Left ventricle myocardium superior (tissue), 1 donor: ENCODE measurements around the gene NFU1. TPM values are rescaled to one million over a fixed set of nuclear protein-coding genes. Genes with fewer than 3 reads are reported as not detected.

ENCODE experiments used
- ATAC-seq: fragments of 200-7000 bp; cut with Tn5 transposase; one replicate; pipeline ENCODE4 v1.9.1; 2020; ENCODE audit warnings: mild to moderate bottlenecking, moderate library complexity
- DNase-seq: peaks from one replicate; pipeline ENCODE4 v3.0.0-alpha.2; 2020
- intact Hi-C: fragments of 100-400 bp; cut with micrococcal nuclease; formaldehyde crosslinking; loops from one replicate; pipeline ENCODE4 v1.11.0; 2022
- long read RNA-seq: library from polyadenylated mRNA; unstranded; transcript quantifications from one replicate; pipeline ENCODE4 v2.0.0, GENCODE V29; 2021
- total RNA-seq: library from RNA; stranded (reverse); fragmentation: NEBNext Ultra II Directional; extraction: Animal tissue kit (Norgen Biotek cat#: 25700); gene quantifications from one replicate; pipeline ENCODE4 v1.2.1, GENCODE V29; 2021
- donor health status: DM: no; HTN: yes; CAD: no; lungs with severe emphysema.

The NFU1 gene
- total RNA-seq, result 117 TPM
- long read RNA-seq, transcript NFU1-203 (8 exons, 1,467 nt), result major isoform, 20 of 30 reads
- long read RNA-seq, partial matches to known transcripts, result 5 of 30 reads
- long read RNA-seq, other reads (novel, unspliced or antisense), result 4 of 30 reads

- ATAC-seq, result peak; percentile 98
- intact Hi-C loops, result no loop called here
- peak; percentile 97 for DNase-seq
Measured at GRCh38 chr2:69436938-69437750, at the start of gene NFU1. TSS of gene NFU1 (minus strand) at chr2:69437435. CDS start at chr2:69437422, 13 bp downstream.

DNA sequence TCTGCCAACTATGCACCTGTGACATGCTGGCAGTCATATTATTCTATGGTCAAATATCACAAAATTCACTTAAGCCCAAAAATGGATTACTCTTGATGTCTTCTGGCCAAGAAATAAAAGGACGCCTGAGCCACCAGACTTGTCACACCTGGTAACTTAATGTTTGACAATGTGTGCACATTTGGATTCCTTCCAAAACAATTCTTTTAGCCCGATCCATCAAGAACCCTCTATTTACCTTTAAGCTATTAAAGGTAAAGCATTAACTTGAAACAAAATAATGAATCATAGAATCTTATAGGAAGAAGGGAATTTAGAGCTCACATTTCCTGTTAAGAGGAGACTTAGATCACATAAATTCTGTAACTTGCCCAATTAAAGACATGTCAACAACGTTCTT is 46.5 kb upstream of the NFU1 start:
- ATAC-seq (no peak), DNase-seq (no peak)
- intact Hi-C loops, result no loop called here

GRCh38 chr2:69483024-69483423 is 45.8 kb upstream of the NFU1 start:
- ATAC-seq (no peak), DNase-seq (no peak)
- intact Hi-C loops, result no loop called here

DNA sequence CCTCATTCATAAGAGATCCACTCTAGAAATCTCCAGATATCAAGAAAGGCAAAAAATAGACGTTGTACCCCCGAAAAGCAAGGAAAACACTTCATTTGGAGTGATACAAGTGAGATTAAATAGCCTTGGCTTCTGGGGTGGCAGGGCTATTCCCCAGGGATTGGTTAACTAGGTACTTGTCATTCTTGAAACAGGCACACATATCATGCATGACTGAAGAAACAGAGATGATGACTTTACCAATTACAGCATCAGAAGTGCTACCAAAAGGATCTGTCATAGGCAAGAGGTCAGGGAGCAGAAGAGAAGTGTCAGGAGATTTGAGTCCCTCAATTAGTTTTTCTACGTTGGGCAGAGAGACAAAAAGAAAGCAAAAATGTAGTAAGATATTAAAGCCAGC is 45.2 kb upstream of the NFU1 start:
- intact Hi-C loops, result no loop called here
- DNase-seq, result no peak
- no peak for ATAC-seq

GRCh38 chr2:69481421-69481820 is 44.2 kb upstream of the NFU1 start:
- DNase-seq (no peak), ATAC-seq (no peak)
- intact Hi-C loops, result no loop called here

- DNase-seq (no peak), ATAC-seq (no peak)
- intact Hi-C loops, result no loop called here
Measured at GRCh38 chr2:69477627-69478026, 40.4 kb upstream of the NFU1 start.

- intact Hi-C loops, result no loop called here
- ATAC-seq, result no peak
- DNase-seq, result no peak
Measured at GRCh38 chr2:69474688-69475087, 37.5 kb upstream of the NFU1 start.

GRCh38 chr2:69471793-69472192 is 34.6 kb upstream of the NFU1 start:
- DNase-seq (no peak), ATAC-seq (no peak)
- intact Hi-C loops, result no loop called here

DNA sequence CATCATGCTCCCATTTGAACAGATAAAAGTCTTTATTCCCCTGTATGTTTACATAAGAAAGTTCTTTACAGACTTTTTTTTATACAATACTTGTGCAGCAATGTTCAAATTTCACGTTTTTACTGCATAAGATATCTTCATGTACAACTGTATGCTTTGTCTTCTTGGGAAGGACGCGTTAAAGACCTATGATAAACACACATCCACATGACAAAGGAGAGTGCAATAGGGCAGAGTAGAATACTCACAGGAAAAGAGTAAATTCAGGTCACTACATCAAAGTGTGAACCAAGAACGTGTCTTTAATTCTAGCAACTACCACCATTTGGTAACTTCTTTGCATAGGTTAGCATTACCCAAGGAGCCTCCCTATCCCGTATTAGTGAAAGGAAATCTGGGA is 33.7 kb upstream of the NFU1 start:
- intact Hi-C loops, result no loop called here
- no peak for ATAC-seq

DNA sequence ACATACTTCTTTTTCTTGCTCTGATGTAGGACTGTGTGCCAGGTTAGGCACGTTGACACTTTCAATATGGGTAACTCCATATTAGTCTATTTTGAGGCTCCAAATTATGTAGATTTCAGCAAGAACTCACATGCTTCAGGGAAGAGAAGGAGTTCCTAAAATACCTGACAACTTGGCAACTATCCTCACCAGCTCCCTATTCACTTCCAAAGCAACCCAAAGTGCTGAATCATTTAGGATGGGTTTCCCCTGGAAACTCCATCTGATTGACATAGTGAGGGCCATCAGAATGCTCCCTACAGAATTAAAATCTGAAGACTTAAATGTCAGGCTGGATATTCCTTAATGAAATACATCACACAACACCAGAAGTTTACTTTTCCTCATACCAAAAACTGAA is 32.5 kb upstream of the NFU1 start:
- DNase-seq (no peak), ATAC-seq (no peak)
- intact Hi-C loops, result no loop called here

More for the DNA sequence above, 33.7 kb upstream of the NFU1 start:
- DNase-seq, result no peak

DNA sequence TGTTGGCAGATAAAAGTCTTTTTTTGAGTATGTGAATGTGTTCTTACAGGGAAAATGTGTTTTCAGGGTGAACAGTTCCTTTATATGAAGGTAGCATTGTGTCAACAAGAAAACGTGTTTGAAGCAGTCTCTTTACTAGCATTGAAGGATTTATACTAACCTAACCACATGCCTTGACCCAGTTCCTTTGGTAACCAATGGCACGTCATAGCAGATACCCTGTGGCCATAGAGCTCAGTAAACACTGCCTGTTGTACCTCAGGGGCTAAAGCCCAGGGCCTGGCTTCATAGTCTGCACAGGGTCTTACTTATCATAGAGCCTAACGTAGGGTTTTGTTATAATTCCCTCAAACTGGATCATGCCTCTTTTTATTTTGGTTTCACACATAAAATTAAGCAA is 32.1 kb upstream of the NFU1 start:
- no peak for ATAC-seq
- intact Hi-C loops, result no loop called here
- no peak for DNase-seq

- intact Hi-C loops, result no loop called here
- ATAC-seq, result no peak
- DNase-seq, result no peak
Measured at GRCh38 chr2:69466728-69467127, 29.5 kb upstream of the NFU1 start.

DNA sequence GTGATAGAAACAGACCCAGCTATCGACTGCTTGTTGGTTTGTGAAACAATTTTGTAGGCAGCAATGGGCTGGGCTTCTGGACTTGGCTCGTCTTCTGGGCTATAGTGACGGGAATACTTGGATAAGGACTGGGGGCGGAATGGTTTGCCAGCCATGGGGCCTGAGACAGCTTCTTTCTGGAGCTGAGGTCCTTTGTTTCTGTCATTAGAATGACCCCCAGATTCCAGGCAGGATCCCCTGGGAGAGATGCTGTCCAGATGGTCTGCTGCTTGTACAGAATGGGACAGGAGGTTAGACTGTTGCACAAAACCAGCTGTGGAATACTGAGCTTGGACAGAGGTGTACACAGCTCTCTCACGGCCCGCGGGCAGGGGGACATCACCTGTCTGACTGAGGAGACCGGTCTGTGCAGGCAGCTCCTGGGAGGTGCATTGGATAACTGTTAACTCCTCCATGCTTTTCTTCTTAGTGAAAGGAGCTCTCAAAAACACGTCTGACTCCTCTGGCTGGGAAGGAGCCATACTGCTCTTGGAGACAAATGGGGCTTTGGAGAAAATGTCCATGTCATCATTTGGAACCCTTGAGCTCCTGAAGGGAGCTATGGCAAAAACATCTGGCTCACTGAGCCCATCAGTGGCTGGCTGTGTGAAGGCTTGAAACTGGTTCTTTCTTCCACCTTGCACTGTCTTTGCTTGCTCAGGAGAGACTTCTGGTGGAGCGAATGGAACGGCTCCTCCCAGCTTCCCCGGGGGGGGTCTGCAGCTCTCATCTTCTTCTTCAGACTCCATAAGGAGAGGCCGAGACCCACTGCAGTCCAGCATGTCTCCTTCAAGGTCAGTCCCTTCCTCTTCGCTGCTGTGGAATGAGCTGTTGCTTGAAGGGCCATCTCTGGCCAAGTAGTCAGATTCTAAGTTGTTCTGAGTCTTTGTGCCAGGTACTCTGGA is 28.6 kb upstream of the NFU1 start:
- ATAC-seq (peak; percentile 84), DNase-seq (peak; percentile 74)
- intact Hi-C loops, result no loop called here

DNA sequence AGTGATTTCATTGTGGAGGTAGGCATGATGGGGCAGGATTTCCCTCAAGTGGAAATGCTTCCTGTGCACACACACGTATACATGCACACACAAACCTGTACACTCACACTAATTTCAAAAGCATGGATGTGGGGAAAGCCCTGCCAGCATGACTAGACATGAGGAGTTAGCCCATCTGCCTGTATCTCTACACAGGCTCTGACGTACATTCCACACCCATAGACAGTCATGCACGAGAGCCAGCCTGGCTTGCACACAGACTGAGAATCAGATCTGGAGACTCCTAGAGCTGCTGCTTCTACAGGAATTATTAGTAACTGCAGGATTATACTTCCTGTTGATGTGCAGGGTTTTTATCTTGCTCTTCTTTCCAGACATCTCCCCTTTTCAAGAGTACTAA is 27.3 kb upstream of the NFU1 start:
- ATAC-seq, result peak; percentile 75
- peak; percentile 59 for DNase-seq
- intact Hi-C loops, result no loop called here

- no peak for ATAC-seq
- intact Hi-C loops, result no loop called here
Measured at GRCh38 chr2:69462780-69463179, 25.5 kb upstream of the NFU1 start.

GRCh38 chr2:69461404-69461803 is 24.2 kb upstream of the NFU1 start:
- ATAC-seq (no peak), DNase-seq (no peak)
- intact Hi-C loops, result no loop called here

More at GRCh38 chr2:69462780-69463179, 25.5 kb upstream of the NFU1 start:
- DNase-seq, result no peak

DNA sequence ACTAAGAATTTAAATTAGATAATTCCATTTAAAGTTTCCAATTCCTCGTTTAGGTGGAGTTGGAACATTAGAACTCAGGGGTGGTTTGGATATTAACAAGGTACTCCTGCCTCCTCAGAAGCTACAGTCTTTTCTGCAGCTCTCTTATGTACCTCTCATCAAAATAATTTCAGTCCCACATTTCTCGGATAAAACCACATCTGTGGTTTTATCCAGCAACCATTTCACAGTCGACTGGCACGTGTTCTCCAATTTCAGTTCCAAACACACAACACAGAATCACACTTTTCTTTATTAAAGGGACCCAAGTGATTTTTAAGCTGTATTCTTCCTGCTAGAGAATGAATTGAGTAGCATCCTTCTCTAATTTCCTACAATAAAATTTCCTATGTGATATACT is 22.7 kb upstream of the NFU1 start:
- no peak for ATAC-seq
- intact Hi-C loops, result no loop called here

DNA sequence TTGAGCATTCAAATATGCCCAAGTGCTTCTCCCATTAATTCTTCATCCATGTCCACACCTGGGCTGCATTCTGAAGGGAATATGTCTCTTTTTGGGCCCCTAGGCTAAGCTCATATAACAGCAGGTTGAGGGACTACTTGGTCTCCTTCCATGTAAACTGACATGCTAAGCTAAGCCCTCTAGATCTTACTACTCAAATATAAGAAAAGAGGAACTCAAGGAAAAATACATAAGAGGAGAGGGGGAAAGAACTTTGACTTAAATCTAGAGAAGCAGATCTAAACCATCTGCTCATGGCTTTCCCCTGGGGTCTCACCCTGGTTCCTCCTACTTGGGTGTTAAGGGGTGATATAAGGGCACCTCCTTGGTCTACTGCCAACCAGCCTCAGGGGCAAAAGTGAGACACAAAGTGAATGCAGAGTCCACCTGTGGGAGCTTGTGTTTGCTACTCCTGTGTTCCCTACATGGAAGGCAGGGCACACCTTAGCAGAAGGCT is 19.8 kb upstream of the NFU1 start:
- no peak for DNase-seq

More for the DNA sequence above, 22.7 kb upstream of the NFU1 start:
- DNase-seq, result no peak

DNA sequence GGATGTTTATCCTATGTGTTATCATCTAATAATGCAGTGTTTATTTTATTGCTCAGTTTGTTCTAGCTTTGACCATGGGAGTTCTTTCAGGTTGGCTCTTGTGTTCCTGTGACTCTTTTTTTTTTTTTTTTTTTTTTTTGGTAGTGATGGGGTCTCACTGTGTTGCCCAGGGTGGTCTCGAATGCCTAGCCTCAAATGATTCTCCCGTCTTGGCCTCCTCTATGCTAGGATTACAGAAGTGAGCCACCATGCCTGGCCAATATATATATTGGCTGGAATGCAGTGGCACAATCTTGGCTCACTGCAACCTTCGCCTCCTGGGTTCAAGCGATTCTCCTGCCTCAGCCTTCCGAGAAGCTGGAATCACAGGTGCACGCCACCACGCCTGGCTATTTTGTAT is 18.9 kb upstream of the NFU1 start:
- intact Hi-C loops, result no loop called here
- no peak for DNase-seq
- ATAC-seq, result no peak

More for the DNA sequence above, 19.8 kb upstream of the NFU1 start:
- ATAC-seq, result no peak
- intact Hi-C loops, result no loop called here

DNA sequence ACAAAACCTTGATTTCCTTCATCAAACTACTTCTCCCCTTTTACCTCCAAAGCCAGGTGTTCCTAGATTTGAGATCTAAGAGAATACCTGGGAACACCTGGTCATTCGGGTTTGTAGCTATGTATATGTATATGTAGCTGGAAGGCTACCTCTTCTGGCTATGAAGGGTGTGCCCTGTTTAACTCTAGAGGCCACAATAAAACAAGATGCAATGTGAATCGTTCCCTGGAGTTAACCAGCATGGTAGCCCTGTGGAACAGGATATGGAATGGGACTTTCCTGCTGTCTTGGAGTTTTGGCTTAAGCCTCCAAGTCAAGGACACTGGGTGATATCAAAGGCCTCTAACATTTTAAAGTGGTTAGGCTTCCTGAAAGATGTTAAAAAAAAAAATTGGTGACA is 17.7 kb upstream of the NFU1 start:
- ATAC-seq, result no peak
- no peak for DNase-seq
- intact Hi-C loops, result no loop called here
